GM19395 (cell line): Measurements from ENCODE around the gene CAPG.
"Not testable (repeated sequence)": the region's sequence is repeated elsewhere in the genome, so short reads cannot be mapped to it uniquely, and the experiment has no call there.

ENCODE experiments used
- ATAC-seq: cut with Tn5 transposase; IDR thresholded peaks from one replicate; pipeline ENCODE4 v1.9.1; 2021; ENCODE audit warnings: mild to moderate bottlenecking, moderate library complexity; ENCODE audit not compliant: unreplicated experiment

The CAPG gene, protein sequence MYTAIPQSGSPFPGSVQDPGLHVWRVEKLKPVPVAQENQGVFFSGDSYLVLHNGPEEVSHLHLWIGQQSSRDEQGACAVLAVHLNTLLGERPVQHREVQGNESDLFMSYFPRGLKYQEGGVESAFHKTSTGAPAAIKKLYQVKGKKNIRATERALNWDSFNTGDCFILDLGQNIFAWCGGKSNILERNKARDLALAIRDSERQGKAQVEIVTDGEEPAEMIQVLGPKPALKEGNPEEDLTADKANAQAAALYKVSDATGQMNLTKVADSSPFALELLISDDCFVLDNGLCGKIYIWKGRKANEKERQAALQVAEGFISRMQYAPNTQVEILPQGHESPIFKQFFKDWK

DNA sequence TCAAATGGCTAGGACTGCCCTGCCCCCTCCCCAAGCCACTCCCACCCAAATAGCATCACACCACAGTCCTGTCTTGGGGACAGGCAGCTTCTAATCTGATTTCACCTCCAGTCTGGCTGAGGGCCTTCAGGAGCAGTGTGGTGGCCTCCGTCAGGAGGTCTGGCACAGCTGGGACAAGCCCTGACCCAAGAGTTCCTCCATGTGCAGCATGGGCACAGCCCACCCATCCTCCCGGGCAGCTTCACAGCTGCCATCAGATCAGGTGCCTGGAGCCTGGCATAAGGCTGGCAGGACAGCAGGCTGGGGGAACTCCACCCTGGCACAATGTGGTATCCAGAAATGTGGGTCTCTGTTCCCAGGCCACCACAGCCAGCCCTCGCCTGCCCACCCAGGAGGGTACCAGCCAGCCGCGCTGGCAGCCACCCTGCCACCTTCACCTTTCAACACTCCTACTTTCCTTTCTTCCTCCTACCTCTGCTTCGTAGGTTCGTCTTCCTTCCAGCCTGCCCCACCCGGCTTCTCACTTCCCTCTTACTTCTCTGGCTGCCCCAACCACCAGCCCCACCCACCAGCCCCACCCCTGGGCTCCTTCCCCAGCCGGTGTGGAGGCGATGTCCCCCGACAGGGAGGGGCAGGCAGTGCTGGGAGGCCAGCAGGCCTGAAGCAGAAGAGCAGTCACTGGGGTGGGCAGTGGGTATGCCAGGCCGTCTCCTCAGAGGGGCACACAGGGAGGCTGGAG, at the start of gene CAPG:
TSS of gene CAPG (minus strand) at position 522 of the 739 bp plus-strand sequence. CDS start 8,221 bp downstream, outside the sequence.
- peak; percentile 61 for ATAC-seq

DNA sequence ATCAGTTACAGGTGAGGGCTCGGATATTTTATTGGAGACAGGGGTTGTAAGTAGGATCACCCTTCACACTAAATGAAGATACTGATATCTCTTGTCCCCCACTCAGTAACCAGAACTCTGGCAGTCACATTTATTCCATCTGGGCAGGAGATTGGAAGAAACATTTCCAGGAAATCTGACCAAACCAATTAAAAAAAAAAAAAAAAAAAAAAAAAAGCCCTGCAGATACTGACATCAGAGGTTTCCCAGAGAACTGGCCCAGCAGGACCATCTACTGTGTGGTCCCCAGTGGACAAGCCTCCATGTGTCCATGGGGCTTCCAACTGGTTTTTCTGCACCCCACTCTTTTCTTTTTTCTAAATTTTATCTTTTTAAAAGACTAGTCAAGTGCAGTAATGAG, 49.6 kb upstream of the CAPG start:
- ATAC-seq: no peak

DNA sequence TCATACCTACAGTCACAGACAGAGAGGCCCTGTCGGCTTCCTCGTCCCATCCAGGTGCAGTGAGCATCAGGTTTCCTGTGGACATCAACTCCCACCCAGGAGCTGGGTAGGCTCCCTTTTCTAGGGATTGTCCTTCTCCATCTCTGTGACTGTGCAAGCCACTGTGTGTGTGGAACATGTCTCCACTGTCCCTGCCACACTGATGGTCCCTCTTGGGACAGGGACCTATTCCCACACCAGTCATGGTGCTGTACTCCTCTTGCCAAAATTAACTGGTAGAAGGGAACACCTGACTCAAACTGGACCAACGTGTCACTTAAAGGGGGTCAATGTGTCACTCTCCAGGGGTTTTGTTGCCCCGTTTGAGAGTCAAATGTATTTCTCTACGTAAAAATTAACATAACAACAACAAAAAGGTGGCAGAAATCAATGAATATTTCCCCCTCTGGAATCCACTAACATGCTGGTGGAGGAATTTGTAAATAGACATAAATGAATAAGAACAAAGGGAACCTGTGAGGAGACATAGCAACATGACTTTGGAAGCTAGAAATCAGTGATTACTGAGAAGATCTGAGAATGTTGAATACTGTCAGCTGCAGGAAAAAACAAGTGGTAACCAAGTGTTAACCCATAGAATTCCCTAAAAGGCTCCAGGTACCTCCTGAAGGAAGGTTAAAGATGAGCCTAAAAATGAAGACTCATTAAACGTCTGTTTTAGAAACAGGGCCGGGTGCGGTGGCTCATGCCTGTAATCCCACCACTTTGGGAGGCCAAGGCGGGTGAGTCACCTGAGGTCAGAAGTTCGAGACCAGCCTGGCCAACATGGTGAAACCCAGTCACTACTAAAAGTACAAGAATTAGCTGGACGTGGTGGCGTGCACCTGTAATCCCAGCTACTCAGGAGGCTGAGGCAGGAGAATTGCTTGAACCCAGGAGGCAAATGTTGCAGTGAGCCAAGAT, 48.7 kb upstream of the CAPG start:
- no peak for ATAC-seq

DNA sequence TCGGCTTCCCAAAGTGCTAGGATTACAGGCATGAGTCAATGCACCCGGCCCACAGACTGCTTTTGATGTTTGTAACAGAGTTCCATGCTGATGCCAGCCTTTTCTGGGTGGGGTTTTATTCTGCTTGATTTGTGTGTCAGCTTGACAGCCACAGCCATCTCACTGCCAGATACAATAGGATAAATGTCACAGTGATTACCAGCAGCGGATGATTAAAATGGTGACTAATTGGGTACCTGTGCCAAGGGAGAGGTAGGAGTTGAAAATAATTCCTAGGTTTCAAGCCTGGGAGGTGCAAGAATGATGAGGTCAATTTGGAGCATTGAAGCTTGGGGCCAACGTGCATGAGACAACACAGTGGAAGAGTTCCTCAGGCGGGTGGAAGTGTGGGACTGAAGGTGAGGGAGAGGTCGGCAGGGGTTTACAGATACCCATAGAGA, 47.7 kb upstream of the CAPG start:
- ATAC-seq: no peak

DNA sequence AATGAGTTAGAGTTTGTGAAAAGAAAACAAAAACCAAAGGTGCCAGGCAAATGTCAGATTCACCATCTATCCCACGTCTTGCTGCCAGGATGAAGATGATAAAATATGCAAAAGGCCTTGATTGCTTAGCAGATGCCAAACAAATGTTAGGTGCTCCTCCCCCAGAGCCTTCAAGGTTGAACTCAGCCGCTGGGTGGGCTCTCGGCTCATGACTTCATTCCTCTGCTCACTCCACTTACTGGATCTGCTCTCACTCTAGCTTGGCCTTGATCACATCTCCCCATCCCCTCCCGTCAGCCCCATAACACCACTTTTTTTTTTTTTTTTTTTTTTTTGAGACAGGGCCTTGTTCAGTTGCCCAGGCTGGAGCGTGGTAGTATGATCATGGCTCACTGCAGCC, 46.9 kb upstream of the CAPG start:
- no peak for ATAC-seq

DNA sequence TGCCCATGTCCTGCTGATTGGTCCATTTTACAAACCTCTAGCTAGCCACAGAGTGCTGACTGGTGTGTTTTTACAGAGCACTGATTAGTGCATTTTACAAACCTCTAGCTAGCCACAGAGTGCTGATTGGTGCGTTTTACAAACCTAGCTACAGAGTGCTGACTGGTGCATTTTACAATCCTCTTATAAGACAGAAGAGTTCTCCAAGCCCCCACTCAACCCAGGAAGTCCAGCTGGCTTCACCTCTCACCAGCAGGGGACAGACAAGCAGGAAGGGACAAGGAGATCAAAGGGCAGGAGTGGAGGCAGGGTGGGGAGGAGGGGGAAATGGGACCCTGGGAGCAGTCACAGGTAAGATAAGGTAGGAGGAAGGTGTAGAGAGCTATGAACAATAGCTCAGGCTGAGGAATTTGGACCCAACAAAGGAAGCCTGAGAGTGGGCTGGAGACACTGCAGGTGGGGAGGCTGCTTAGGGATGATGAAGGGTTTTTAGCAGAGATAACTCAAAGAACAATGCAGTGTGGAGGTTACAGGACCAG, 45.5 kb upstream of the CAPG start:
- no peak for ATAC-seq

DNA sequence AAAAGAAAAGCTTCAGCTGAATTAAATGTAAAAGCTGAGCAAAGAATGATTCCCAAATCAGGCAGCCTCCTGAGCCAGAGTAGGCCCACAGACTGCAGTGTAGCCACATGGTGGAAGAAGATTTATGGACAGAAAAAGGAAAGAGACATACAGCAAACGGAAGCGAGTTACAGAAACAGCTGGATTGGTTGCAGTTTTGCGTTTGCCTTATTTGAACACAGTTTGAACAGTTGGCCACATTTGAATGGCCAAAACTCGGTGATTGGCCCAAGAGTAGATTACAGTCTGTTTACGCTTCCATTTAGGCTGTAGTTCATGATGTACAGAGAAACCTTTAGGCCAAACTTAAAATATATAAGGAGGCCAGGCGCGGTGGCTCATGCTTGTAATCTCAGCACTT, 43.4 kb upstream of the CAPG start:
- no peak for ATAC-seq

DNA sequence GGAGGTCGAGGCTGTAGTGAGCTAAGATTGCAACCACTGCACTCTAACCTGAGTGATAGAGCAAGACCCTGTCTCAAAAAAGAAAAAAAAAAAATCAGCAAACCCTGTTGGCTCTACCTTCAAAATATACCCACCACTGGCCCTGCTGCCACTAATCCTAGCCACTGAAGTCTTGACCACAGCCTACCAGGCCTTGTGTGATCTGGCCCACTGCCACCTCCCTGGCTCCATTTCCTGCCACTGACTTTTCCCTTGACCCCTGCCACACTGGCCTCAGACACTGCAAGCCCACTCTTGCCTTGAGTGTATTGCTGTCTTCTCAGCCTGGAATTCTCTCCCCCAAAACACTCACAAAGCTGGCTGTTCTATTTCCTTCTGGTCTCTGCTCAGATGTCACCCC, 42.1 kb upstream of the CAPG start:
- ATAC-seq: no peak

DNA sequence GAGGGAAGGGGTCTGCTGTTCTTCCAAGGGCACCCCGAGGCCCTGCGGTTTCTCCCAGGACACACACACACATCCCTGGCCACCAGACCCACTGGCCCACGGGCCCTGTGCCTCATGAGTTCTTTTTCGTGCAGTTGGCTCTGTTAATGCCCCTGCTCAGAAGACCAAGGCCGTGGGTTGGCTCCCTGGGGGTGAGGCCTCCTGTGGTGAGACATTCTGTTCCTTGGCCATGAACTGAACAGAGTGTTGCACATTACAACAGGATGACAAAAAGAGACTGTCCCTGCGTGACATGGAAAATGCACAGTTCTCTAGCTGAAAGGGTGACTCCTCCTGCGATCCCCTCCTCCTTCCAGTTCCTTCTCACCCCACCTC, 39.0 kb upstream of the CAPG start:
- no peak for ATAC-seq

DNA sequence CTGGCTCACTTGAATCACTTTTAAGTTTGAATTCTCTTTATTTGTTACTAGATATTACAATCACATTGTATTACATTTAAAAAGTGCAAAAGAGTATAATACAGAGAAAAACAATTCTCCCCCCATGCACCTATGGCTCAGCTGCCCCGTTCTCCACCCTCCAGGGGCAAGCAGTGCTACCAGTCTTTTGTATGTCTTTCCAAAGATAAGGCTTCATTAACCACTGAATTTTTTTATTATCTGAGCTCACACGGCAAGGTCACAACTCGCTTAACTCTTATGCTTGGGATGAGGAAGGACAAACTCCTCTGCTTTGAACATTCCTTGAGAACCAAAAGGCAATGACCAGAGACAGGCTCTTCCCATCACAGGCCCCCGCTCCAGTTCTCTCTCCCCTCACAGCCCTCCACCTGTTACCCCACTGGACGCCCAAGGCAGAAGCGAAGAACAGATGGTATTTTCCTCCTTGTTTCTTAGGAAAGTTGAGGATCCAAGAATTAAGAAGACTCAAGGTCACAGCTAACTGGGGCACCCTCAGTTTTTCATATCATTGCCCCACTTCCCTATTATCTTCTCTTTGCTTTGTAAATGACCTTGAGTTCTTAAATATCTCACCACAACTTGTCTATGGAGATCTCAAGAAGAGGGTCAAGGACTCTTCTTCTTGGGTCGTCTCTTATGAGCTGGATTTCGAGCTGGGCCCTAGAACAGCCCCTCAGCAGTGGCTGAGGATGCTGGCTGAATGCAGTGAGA, 38.5 kb upstream of the CAPG start:
- no peak for ATAC-seq

DNA sequence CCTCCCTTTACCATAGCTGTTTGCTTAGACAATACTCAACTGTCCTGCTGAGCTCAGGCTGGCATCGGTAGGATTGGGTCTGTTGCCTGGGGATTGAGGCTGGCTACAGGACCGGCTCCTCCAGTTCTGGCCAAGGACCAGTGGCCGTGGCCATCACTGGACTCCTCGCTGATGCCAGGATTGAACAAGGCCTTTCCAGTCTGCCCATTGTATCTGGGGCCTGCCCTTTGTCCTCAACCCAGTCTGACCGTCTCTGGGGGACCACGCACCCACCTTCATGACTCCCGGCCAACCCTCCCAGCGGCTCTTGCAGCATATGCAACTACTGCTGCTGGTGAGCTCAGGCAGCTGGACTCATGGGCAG, 37.0 kb upstream of the CAPG start:
- ATAC-seq: no peak

DNA sequence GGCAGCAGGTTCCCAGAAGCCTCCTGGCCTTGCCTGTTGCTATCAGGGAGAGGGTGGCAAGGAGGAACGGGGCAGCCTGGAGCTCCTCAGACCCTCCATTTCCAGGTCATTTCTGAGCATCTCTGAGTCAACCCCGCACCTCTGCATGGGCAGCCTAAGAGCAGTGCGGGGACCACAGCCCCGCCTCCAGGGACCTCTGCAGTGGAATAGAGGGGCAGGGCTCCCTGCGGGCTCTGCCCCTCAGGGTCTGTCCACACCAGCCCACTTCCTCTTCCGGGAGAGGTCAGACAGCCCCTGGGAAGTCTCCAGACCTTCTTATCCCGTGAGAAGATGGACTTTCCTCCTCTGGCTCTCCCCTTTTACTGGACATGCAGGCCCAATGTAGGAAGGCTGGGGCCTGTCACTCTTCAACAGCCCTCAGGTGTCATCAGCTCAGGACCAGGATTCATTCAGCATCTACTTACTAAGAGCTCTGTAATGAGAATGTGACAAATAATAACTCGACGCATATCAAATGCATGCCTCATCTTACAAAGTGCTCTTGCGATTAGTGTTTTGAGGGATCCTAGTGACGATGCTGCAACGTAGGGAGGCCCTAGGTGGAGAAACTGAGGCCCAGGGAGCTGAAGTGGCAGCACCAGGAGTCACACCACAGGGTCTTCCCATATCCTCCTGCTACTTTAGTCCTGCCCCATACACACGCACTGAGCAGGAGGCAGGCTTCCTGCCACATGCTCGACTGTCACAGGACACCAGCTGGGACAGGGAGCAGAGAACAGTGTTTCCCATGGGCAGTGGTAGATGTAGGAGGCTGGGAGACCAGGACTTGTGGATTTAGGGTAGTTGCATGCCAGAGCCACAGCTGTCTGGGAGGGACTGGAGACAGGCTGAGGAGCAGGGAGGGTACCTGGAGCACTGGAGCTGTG, 36.4 kb upstream of the CAPG start:
- ATAC-seq: no peak

DNA sequence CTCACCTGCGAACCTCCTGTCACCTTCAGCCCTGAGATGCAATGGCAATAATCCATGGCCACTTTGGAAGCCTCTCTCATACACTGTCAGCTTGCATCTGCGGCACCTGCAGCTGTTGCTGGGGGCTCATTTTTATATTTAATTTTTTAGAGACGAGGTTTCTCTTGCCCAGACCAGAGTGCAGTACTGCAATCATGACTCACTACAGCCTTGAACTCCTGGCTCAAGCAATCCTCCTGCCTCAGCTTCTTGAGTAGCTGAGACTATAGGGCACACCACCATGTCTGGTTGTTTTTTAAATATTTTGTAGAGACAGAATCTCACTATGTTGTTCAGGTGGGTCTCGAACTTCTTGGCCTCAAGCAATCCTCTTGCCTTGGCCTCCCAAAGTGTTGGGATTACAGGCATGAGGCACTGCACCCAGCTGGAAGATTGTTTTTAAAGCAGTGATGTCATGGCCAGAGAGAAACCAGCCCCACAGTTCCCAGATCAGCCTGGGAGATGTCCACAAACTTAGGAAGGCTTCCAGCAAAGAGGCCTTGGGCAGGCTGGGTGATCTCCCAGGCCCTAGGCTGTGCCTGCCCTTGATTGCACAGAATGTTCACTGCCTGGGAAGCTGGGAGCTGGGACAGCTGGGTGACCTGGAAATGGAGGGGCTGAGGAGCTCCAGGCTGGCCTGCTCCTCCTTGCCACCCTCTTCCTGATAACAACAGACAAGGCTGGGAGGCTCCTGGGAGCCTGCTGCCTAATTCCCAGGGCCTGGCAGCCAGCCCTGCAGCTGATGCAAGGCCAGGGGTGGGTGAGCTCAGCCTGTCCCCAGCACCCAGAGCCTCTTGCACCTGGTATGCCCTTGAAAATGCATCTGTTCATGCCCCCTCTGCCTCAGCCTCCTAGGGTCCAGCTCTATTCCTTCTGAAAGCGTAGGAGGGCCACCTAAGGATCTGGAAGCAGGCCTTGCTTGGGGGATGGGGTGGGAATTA, 35.4 kb upstream of the CAPG start:
- no peak for ATAC-seq

DNA sequence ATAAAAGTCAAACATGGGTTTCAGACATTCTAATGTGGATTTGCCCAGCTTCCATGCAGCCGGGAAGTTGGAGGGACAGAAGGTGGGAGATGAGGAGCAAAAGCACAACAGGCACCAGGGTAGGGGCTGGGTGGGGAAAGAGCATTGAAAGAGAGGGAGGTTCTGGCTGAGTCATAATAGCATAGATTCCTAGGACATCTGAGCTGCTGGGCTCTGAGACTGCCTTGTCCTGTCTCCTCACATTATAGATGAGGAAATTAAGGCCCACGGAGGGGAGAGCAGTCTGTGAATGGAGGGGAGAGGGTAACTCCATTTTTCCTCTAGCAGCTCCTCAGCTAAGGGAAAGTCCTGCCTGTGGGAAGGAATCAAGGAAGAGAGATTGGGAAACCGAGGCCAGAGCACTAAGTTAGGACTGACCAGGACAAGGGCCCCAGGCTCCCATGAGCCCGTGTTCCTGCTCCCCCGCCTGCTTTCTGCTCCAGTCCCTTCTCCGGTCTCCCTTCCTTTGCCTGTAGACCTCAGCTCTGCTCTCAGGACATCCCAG, 34.5 kb upstream of the CAPG start:
- ATAC-seq: no peak

DNA sequence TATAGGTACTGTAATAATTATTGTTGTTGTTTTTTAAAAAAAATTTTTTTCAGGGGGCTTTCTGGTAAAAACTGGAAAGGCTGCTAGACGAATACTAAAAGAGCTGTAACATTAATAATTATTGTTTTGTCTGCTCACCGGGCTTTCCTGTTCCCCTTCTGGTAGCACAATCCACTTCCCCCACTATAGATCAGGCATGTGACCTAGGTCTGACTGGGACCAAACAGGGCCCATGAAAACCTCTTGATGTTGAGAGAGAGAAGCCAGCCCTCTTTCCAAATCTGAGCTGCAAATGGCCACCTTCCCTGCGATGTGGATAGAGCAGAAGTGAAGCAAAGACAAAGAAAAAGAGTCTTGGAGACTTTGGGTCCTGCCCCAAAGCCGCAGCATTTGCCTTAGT, 31.7 kb upstream of the CAPG start:
- ATAC-seq: no peak

DNA sequence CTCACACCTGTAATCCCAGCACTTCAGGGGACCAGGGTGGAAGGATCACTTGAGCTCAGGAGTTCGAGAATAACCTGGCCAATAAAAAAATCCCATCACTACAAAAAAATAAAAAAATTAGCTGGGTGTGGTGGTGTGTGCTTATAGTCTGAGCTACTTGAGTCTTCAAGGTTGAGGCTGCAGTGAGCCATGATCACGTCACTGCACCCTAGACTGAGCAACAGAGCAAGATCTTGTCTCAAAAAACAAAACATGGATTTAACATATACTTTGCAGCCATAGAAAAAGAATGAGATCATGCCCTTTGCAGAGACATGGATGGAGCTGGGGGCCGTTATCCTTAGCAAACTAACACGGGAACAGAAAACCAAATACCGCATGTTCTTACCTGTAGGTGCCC, 30.6 kb upstream of the CAPG start:
- no peak for ATAC-seq

DNA sequence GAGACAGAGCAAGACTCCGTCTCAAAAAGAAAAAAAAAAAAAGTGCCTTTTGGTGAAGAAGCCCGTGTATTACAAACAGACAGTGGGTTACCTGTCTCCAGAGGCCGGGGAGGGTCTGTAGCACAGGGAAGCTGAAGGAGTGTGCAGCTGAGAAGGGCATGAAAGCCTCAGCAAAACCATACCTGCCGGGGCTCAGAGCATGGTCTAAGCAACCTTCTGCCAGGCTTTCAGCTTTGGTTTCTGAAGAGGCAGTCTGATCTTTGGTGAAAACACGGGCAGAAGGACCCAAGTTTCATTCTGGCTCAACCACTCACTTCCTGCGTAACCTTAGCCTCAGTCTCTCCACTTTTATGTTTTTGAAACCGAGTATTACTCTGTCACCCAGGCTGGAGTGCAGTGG, 29.8 kb upstream of the CAPG start:
- ATAC-seq: no peak

DNA sequence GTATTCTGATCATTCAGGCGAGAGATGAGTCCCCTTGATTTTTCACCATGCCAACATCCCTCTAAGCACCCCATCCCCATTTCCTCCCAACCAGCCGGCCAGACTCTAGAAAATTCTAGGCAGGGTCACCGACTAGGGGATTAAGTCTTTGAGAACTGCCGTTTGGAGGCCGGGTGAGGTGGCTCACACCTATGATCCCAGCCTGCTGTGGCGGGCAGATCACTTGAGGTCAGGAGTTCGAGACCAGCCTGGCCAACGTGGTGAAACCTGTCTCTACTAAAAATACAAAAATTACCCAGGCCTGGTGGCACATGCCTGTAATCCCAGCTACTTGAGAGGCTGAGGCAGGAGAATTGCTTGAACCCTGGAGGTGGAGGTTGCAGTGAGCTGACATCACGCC, 29.4 kb upstream of the CAPG start:
- not testable (repeated sequence) for ATAC-seq
